ENCODE results near the gene EIF5. TPM values are rescaled to one million over a fixed set of nuclear protein-coding genes. Genes with fewer than 3 reads are reported as not detected.

EIF5 gene
- total RNA-seq = 133 and 180 TPM in 2 replicates

DNA sequence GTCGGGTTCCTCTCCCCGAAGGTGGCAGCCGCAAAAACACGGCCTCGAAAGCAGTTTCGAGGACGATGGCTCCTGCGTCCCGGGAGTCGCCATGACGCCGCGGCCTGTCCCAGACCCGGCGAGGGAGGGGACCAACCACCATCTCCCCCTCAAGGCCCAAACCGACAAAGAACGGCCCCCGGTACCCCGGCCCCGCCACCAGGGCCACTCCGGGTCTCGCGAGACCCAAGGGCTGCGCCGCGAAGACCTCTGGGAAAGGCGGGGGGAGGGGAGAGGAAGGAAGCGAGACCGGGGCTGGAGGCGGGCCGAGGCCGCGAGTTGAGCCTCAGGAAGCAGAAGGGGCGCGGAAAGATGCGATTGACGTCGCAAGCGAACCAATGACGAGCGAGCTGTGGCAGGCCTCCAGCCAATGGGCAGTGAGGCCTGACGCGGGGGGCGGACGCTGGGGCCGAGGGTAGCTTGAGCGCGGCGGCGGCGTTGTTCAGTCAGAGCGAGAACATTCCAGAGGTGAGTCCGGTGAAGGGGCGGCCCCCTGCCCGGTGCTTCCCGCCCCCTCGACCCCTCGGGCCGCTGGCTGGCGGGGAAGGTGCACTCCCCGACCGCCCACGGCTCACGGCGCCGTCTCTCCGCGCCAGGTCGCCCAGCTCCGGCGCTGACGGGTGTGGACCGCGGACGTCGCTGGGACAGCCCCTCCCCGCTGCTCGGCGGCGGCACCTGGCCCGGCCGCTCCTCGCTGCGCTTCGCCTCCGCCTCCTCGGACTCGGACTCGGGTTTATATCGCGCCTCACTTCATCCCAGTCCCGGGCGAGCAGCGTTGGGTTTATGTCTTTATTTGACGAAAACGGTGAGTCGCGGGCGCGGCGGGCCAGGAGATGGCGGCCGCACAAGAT lies at the start of gene EIF5:
Gene EIF5, plus strand, starts transcription at position 484 of the 890 bp plus-strand sequence. CDS start 1,624 bp downstream, outside the sequence.
- DNase-seq (ENCODE audit: low read depth) (peak; percentile 92), FAIRE-seq (no peak)
- peaks cover 30% of the 10 kb centered on the region for H3K36me3 ChIP-seq (ENCODE audit: control insufficient read depth, insufficient read depth, low read length)
- TF ChIP-seq, protein P1, sequence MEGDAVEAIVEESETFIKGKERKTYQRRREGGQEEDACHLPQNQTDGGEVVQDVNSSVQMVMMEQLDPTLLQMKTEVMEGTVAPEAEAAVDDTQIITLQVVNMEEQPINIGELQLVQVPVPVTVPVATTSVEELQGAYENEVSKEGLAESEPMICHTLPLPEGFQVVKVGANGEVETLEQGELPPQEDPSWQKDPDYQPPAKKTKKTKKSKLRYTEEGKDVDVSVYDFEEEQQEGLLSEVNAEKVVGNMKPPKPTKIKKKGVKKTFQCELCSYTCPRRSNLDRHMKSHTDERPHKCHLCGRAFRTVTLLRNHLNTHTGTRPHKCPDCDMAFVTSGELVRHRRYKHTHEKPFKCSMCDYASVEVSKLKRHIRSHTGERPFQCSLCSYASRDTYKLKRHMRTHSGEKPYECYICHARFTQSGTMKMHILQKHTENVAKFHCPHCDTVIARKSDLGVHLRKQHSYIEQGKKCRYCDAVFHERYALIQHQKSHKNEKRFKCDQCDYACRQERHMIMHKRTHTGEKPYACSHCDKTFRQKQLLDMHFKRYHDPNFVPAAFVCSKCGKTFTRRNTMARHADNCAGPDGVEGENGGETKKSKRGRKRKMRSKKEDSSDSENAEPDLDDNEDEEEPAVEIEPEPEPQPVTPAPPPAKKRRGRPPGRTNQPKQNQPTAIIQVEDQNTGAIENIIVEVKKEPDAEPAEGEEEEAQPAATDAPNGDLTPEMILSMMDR (IDR thresholded peaks at IDR 0.05; ENCODE audit: insufficient read depth, low read length, severe bottlenecking) = peak; percentile 16
- H3K27me3 ChIP-seq (ENCODE audit: control insufficient read depth, insufficient read depth, low read length) = no peaks in the 10 kb centered on the region
- peak within 1 kb of the TSS; percentile 85 for H3K4me3 ChIP-seq (ENCODE audit: low read depth, low read length)

DNA sequence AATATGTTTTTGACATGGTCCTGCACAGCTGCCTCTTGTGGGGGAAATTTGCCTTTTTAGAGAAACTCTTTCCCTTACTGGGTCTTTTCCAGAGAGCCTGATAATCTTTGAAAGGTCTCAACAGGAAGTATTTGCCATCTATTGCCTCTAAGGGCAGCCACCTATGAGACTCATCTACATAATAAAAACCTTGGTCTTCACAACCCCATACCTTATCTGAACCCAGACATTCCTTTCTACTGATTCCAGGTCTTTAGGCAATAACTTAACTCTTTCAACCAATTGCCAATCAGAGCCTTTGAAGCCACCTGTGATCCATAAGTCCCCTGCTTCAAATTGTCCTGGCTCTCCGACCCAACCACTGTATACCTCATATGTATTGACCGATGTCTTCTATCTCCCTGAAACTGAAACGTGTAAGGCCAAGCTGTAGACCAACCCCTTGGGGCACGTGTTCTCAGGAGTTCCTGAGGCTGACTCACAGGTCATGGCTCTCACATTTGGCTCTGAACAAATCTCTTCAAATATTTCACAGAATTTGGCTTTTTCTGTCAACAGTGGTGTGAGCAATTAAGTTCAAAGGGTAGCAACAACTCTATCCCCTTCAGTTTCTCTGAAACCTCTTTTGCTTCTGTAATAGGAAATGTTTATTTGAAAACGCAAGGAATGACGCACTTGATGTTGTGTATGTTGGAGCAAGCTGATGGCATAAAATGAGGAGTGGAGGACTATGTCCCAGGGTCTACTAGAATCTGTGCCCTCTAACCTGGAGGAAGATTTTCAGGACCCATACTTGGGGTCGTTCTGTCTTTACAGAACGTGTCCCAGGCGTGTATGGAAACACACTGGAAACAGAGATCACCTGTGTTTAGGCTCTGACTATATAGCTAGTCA lies 49.2 kb upstream of the EIF5 start:
- H3K36me3 ChIP-seq (ENCODE audit: control insufficient read depth, insufficient read depth, low read length) = no peaks in the 10 kb centered on the region
- TF ChIP-seq, protein P1 (IDR thresholded peaks at IDR 0.05; ENCODE audit: insufficient read depth, low read length, severe bottlenecking) = no peak
- peaks cover under 1% of the 10 kb centered on the region for H3K27me3 ChIP-seq (ENCODE audit: control insufficient read depth, insufficient read depth, low read length)
- FAIRE-seq = no peak
- peak; percentile 29 for DNase-seq (ENCODE audit: low read depth)
- no peak overlapping the region for H3K4me3 ChIP-seq (ENCODE audit: low read depth, low read length)

DNA sequence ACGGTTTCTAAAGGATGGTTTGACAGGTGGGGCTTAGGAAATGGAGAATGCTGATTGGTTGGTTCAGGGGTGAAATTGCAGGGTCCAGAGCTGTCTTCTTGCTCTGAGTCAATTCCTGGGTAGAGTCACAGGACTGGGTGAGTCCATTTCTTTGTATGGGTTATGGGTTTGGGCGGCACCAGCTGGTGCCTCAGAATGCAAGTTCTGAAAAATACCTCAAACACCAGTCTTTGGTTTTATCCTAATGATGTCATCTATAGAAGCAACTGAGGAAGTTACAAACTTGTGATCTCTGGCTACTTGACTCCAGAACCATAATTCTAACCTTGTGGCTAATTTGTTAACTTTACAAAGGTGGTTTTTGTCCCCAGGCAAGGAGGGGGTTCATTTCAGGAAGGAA lies 47.6 kb upstream of the EIF5 start:
- TF ChIP-seq, protein P1 (IDR thresholded peaks at IDR 0.05; ENCODE audit: insufficient read depth, low read length, severe bottlenecking) = no peak
- Histone ChIP-seq H3K4me3 (ENCODE audit: low read depth, low read length) (no peak overlapping the region), H3K36me3 (ENCODE audit: control insufficient read depth, insufficient read depth, low read length) (no peaks in the 10 kb centered on the region), H3K27me3 (ENCODE audit: control insufficient read depth, insufficient read depth, low read length) (peaks cover 2% of the 10 kb centered on the region)
- DNase-seq (ENCODE audit: low read depth) (no peak), FAIRE-seq (no peak)

DNA sequence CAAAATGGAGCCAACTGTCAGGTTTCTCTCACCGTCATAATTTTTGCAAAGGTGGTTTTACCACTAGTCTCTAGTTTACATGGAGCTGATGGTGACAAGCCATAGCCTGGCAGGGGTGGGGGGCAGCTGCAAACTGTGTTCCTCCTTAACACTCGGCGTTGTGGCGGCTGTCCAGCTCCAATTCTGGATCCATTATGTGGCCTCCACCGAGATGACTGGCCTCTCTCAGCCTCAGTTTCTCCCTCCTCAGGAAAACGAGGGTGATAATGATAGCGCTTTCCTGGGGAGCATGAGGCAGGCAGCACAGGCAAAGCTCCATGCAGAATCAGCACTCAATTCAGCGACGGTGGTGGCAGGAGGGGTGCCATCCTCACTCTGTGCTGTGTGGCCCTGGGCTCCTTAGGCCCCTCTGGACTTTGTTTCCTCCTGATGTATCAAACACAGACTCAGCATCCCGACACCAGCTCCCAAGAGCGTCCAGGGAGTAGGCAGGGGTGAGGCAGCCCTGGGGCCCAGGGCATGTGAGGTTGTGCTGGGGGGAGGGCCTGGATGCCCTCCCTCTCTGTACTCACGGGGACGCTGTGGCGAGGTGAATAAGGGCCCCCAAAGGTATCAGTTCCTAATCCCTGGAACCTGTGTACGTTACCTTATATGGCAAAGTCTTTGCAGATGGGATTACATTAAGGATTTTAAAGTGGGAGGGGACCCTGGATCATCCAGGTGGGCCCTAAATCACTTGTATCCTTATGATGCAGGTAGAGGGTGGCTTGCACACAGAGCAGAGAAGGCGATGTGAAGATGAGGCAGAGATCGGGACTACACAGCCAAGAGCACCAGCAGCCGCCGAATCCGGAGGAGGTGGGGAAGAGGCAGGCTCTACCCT lies 46.8 kb upstream of the EIF5 start:
- TF ChIP-seq, protein P1 (IDR thresholded peaks at IDR 0.05; ENCODE audit: insufficient read depth, low read length, severe bottlenecking) = no peak
- H3K4me3 ChIP-seq (ENCODE audit: low read depth, low read length) = no peak overlapping the region
- DNase-seq (ENCODE audit: low read depth) (no peak), FAIRE-seq (no peak)
- no peaks in the 10 kb centered on the region for H3K36me3 ChIP-seq (ENCODE audit: control insufficient read depth, insufficient read depth, low read length)
- peaks cover 2% of the 10 kb centered on the region for H3K27me3 ChIP-seq (ENCODE audit: control insufficient read depth, insufficient read depth, low read length)

DNA sequence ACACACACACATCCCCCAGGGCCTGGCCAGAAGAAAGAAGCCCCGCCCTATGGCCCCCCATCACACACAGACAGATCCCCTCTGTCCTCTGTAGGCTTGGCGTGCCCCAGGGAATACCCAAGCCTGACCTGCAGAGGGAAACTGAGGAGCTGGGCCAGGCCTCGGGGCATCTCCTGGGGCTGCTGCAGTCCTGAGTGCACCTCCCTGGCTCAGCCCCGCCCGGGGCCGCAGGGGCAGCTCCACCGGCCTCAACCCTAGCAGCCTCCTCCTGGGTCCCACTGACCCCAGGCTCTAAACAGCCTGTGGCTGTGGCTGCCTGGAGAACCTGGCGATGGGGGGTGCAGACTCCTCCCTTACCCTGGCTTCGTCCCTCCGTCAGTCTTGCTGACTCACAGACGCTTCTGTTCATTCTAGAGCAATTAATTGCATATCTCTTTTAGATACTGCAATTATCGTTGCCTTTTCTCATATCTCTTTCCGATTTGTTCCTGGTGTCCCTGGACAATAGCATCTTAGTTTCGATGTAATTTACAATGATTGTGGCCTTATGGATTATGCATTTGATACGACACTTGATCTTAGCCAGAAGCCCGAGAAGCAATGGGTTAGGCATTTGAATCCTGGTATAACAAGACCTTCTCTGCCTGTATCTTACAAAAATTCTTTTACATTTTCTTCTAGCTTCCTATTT lies 45.8 kb upstream of the EIF5 start:
- FAIRE-seq (no peak), DNase-seq (ENCODE audit: low read depth) (no peak)
- no peak overlapping the region for H3K4me3 ChIP-seq (ENCODE audit: low read depth, low read length)
- peaks cover 2% of the 10 kb centered on the region for H3K27me3 ChIP-seq (ENCODE audit: control insufficient read depth, insufficient read depth, low read length)
- TF ChIP-seq, protein P1 (IDR thresholded peaks at IDR 0.05; ENCODE audit: insufficient read depth, low read length, severe bottlenecking) = no peak
- no peaks in the 10 kb centered on the region for H3K36me3 ChIP-seq (ENCODE audit: control insufficient read depth, insufficient read depth, low read length)

Measured in bronchial epithelial cell (primary cell).